Esophagus squamous epithelium (tissue), 4 donors: ENCODE measurements around the gene SHMT1.

Source experiments
- POLR2A ChIP-seq, 4 donors: fragments of 450-650 bp; IDR thresholded peaks; one replicate each; pipeline ENCODE4 v1.6.1; 2017; ENCODE audit warnings: antibody characterized with exemption in 4 of 4, mild to moderate bottlenecking in 4 of 4, moderate library complexity in 3 of 4
- TF ChIP-seq, protein P1 (sequence below), 6 experiments: fragments of 450-650 bp in 4 of 6; fragments of 200-600 bp in 2 of 6; sonication (generic) in 2 of 6; IDR thresholded peaks; one replicate each; pipeline ENCODE4 v1.5.1; 2016 to 2019; ENCODE audit warnings: antibody characterized with exemption in 6 of 6, mild to moderate bottlenecking in 4 of 6, moderate library complexity in 4 of 6

DNA sequence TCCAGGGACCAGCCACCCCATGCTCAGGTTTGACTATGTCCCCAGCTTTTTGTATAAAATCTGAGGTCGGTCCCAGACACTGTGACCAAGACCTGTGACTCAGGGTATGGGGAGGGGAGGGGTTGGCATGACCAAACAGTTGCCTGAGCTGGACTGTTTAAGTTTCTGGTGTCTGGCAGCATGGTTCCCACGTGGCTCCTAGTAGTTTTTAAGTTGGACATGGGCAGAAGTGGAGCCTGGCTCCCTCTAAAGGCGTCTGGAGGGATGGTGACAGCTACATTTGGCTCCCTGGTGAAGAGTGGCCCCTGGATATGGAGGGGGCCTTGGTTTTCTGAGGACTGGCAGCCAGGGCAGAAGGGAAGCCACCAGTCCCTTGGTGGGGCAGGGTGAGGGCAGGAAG is 40.3 kb downstream of the SHMT1 start:
- TF ChIP-seq POLR2A (IDR thresholded peaks at IDR 0.05) = no peak
- TF ChIP-seq, protein P1, sequence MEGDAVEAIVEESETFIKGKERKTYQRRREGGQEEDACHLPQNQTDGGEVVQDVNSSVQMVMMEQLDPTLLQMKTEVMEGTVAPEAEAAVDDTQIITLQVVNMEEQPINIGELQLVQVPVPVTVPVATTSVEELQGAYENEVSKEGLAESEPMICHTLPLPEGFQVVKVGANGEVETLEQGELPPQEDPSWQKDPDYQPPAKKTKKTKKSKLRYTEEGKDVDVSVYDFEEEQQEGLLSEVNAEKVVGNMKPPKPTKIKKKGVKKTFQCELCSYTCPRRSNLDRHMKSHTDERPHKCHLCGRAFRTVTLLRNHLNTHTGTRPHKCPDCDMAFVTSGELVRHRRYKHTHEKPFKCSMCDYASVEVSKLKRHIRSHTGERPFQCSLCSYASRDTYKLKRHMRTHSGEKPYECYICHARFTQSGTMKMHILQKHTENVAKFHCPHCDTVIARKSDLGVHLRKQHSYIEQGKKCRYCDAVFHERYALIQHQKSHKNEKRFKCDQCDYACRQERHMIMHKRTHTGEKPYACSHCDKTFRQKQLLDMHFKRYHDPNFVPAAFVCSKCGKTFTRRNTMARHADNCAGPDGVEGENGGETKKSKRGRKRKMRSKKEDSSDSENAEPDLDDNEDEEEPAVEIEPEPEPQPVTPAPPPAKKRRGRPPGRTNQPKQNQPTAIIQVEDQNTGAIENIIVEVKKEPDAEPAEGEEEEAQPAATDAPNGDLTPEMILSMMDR (IDR thresholded peaks at IDR 0.05) = peak in 1 of 6 experiments; percentile 18
